ENCODE results near the gene UGT1A10.

Gene UGT1A10

GRCh38 chr2:233811087-233811486, 174.8 kb downstream of the UGT1A10 start:
- H3K27ac ChIP-seq: no peak overlapping the region
- TF ChIP-seq CTCF (IDR thresholded peaks at IDR 0.05) (no peak), ZFX (IDR thresholded peaks at IDR 0.05; ENCODE audit: borderline replicate concordance) (no peak)

DNA sequence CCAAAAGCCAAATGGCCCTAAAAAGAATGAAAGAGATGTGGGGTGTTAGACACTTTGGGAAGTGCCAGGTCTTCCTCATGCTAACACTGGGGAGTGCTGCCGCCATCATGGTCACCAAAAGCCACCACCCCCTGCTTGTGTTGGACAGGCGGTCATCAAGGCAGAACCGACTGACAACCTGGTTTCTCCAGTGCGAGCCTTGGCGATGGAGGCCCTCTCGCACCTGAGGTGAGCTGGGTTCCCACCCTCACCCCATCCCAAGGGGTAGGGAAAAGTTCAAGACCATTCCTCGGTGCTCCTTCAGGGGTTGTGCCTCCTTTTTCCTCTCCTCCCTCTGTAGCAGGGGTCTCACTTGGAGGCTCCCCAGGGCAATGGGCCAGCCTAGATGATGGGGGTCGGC, 175.5 kb downstream of the UGT1A10 start:
- H3K27ac ChIP-seq: no peak overlapping the region
- no peak for TF ChIP-seq CTCF (IDR thresholded peaks at IDR 0.05)
- TF ChIP-seq ZFX (IDR thresholded peaks at IDR 0.05; ENCODE audit: borderline replicate concordance): no peak

- TF ChIP-seq ZFX (IDR thresholded peaks at IDR 0.05; ENCODE audit: borderline replicate concordance) (no peak), CTCF (IDR thresholded peaks at IDR 0.05) (no peak)
- H3K27ac ChIP-seq: no peak overlapping the region
These were observed 177.2 kb downstream of the UGT1A10 start for GRCh38 chr2:233813236-233814055.

DNA sequence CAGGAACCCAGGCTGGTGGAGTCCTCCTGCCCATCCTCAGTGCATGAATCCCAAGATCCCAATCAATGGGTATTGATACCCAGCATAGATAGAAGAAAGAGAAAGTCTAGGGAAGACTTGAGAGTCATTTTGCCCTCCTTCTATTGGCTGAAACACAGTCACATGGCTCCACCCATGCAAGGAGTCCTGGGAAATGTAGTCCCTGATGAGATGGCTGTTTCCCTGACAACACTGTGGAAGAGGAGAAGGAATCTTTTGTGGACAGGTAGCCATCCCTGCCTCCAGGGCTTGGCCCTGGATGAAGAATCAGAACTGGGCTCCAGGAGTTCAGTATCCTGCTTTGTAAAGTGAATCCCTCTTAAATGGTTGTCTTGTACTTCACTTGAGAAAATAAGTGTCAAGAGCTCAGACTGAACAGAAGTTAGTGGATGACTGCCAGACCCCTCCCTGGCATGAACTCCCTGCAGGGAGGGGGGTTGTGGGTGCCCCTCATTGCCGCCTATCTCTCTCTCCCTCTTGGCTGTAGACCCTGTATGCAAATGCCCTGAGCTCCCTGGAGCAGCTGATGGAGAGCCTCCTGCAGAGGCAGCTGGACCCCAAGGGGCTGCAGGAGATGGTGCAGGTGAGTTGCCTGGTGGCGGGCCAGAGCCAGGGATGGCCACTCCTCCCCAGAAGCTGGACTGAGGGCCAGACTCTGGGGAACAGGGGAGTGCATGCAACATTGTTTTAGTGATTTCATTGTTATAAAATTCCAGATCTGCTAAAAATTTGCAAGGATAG, 178.0 kb downstream of the UGT1A10 start:
- TF ChIP-seq CTCF (IDR thresholded peaks at IDR 0.05): no peak
- no peak for TF ChIP-seq ZFX (IDR thresholded peaks at IDR 0.05; ENCODE audit: borderline replicate concordance)
- no peak overlapping the region for H3K27ac ChIP-seq

GRCh38 chr2:233815861-233816260, 179.6 kb downstream of the UGT1A10 start:
- TF ChIP-seq CTCF (IDR thresholded peaks at IDR 0.05) (no peak), ZFX (IDR thresholded peaks at IDR 0.05; ENCODE audit: borderline replicate concordance) (no peak)
- H3K27ac ChIP-seq: no peak overlapping the region

DNA sequence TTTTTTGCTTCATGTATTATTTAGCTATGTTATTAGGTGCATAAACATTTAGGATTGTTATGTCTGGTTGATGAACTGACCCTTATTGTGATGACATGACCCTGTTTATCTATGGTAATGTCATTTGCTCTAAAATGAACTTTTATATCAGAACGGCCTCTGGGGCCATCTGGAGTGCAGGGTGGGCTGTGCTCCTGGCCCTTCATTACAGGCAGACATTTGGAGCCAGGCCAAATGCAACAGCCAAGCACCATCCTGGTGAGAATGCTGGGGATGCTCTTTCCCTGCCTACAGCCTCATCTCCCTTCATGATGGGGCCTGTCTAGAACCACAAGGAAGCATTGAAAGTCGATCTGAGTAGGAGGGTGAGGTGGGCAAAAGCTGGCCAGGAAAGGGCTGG, 180.1 kb downstream of the UGT1A10 start:
- H3K27ac ChIP-seq: no peak overlapping the region
- TF ChIP-seq CTCF (IDR thresholded peaks at IDR 0.05) (no peak), ZFX (IDR thresholded peaks at IDR 0.05; ENCODE audit: borderline replicate concordance) (no peak)

DNA sequence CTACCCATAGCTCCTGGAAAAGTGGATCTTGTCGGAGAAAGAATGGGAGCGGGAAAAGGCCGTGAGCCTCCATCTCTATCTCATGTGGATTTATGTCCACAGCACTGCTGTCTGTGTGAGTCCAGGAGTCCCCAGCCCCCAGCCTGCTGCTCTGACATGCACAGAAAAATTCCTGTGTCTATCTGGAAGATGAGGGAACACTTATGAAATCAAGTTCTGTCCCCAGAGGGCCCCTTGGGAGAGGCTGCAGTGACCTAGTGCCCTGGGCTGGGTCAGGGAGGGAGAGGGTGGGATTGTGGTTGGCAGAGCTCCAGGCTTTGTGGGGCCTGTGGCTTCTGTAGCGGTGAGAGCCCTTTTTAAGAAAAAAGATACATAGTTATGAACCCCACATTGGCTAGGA, 180.5 kb downstream of the UGT1A10 start:
- H3K27ac ChIP-seq: no peak overlapping the region
- TF ChIP-seq CTCF (IDR thresholded peaks at IDR 0.05) (no peak), ZFX (IDR thresholded peaks at IDR 0.05; ENCODE audit: borderline replicate concordance) (no peak)
